GM23338 (cell line): ENCODE data around the gene OR5D16. TPM values are rescaled to one million over a fixed set of nuclear protein-coding genes. Genes with fewer than 3 reads are reported as not detected.

Experiments used
- ATAC-seq: fragments of 200-7000 bp; cut with Tn5 transposase; 3 replicates; pipeline ENCODE4 v1.9.1; 2020
- DNase-seq: peaks from one replicate; pipeline ENCODE4 v3.0.0-alpha.2; 2015; ENCODE audit warnings: low spot score
- H2AFZ ChIP-seq: fragments of 200-600 bp; sonication (generic); 2 replicates; pipeline ENCODE4 v1.8.0; 2016; ENCODE audit warnings: antibody characterized with exemption, mild to moderate bottlenecking, moderate library complexity
- H3F3A ChIP-seq: fragments of 200-600 bp; sonication (generic); replicated peaks from 2 replicates; pipeline ENCODE4 v1.8.0; 2017; ENCODE audit warnings: antibody characterized with exemption, mixed run types, low read depth
- H3K27ac ChIP-seq: fragments of 200-600 bp; sonication (generic); 2 replicates; pipeline ENCODE4 v1.6.1; 2016; ENCODE audit warnings: low read depth
- H3K27me3 ChIP-seq: fragments of 200-600 bp; sonication (generic); 2 replicates; pipeline ENCODE4 v1.8.0; 2016; ENCODE audit warnings: mild to moderate bottlenecking, mixed run types, moderate library complexity; ENCODE audit not compliant: insufficient read depth
- H3K36me3 ChIP-seq: fragments of 200-600 bp; sonication (generic); 2 replicates; pipeline ENCODE4 v1.8.0; 2016; ENCODE audit warnings: mild to moderate bottlenecking; ENCODE audit not compliant: insufficient read depth
- H3K4me1 ChIP-seq: fragments of 200-600 bp; sonication (generic); 2 replicates; pipeline ENCODE4 v1.8.0; 2016; ENCODE audit warnings: mild to moderate bottlenecking, moderate library complexity; ENCODE audit not compliant: insufficient read depth
- H3K4me2 ChIP-seq: fragments of 200-600 bp; sonication (generic); 2 replicates; pipeline ENCODE4 v1.7.1; 2017; ENCODE audit warnings: mixed run types
- H3K4me3 ChIP-seq: fragments of 200-600 bp; sonication (generic); 2 replicates; pipeline ENCODE4 v1.6.1; 2016; ENCODE audit warnings: mixed run types
- H3K79me2 ChIP-seq: fragments of 200-600 bp; sonication (generic); replicated peaks from 2 replicates; pipeline ENCODE4 v1.8.0; 2017; ENCODE audit warnings: mild to moderate bottlenecking; ENCODE audit not compliant: insufficient read depth
- H3K9me2 ChIP-seq: fragments of 200-600 bp; sonication (generic); 2 replicates; pipeline ENCODE4 v1.8.0; 2017; ENCODE audit not compliant: insufficient read depth
- H4K20me1 ChIP-seq: fragments of 200-600 bp; sonication (generic); replicated peaks from 2 replicates; pipeline ENCODE4 v1.8.0; 2017; ENCODE audit warnings: mild to moderate bottlenecking; ENCODE audit not compliant: insufficient read depth
- H3K27ac Mint-ChIP-seq: 2 replicates; pipeline ENCODE4 v1.8.0; 2020; ENCODE audit warnings: inconsistent platforms, mild to moderate bottlenecking, moderate library complexity, mixed read lengths
- H3K27me3 Mint-ChIP-seq: 3 replicates; pipeline ENCODE4 v1.8.0; 2022; ENCODE audit warnings: low read depth, mild to moderate bottlenecking, moderate library complexity, mixed read lengths, inconsistent platforms; ENCODE audit not compliant: insufficient read depth, poor library complexity
- H3K36me3 Mint-ChIP-seq: 3 replicates; pipeline ENCODE4 v1.8.0; 2021; ENCODE audit warnings: low read depth, mild to moderate bottlenecking, inconsistent platforms, moderate library complexity, mixed read lengths
- H3K4me1 Mint-ChIP-seq: 3 replicates; pipeline ENCODE4 v1.8.0; 2020; ENCODE audit warnings: mild to moderate bottlenecking, inconsistent platforms, mixed read lengths
- H3K4me3 Mint-ChIP-seq: 3 replicates; pipeline ENCODE4 v1.8.0; 2021; ENCODE audit warnings: moderate library complexity, mild to moderate bottlenecking, inconsistent platforms, mixed read lengths
- H3K9me3 Mint-ChIP-seq: 3 replicates; pipeline ENCODE4 v1.8.0; 2020; ENCODE audit warnings: moderate library complexity, mild to moderate bottlenecking, inconsistent platforms, mixed read lengths
- EZH2 ChIP-seq: fragments of 200-600 bp; sonication (generic); IDR thresholded peaks from one replicate; pipeline ENCODE4 v1.8.0; 2017; ENCODE audit warnings: antibody characterized with exemption, mild to moderate bottlenecking, low read depth; ENCODE audit not compliant: unreplicated experiment
- EZH2phosphoT487 ChIP-seq: fragments of 200-600 bp; sonication (generic); IDR thresholded peaks from one replicate; pipeline ENCODE4 v1.8.1; 2018; ENCODE audit warnings: antibody characterized with exemption; ENCODE audit not compliant: unreplicated experiment
- JUNB ChIP-seq: IDR thresholded peaks from one replicate; pipeline ENCODE4 v1.6.1; 2016; ENCODE audit warnings: antibody characterized with exemption; ENCODE audit not compliant: unreplicated experiment
- POLR2AphosphoS5 ChIP-seq: IDR thresholded peaks from 2 replicates; pipeline ENCODE4 v1.6.1; 2016; ENCODE audit warnings: antibody characterized with exemption, low read depth
- STAT1 ChIP-seq: IDR thresholded peaks from one replicate; pipeline ENCODE4 v1.6.1; 2016; ENCODE audit warnings: antibody characterized with exemption; ENCODE audit not compliant: unreplicated experiment
- ZNF114 ChIP-seq: fragments of 250-450 bp; sonication (Bioruptor Pico); IDR thresholded peaks from 2 replicates; pipeline ENCODE4 v1.5.0; 2020; ENCODE audit warnings: mild to moderate bottlenecking, moderate library complexity
- ZNF331 ChIP-seq: fragments of 250-450 bp; sonication (Bioruptor Pico); IDR thresholded peaks from 2 replicates; pipeline ENCODE4 v1.5.0; 2020; ENCODE audit warnings: low read depth, mild to moderate bottlenecking, moderate library complexity
- polyA plus RNA-seq: library from polyadenylated mRNA; unstranded; fragments of >200 nt; fragmentation: Nextera tagmentation; extraction: Ambion mirVana; gene quantifications from 2 replicates; pipeline ENCODE4 v1.2.1, GENCODE V29; 2016
- total RNA-seq: library from RNA; depleted of rRNA; stranded (reverse); fragments of >200 nt; shearing (Covaris generic); gene quantifications from 2 replicates; pipeline ENCODE4 v1.2.3, GENCODE V29; 2014
- TF ChIP-seq, protein P1 (sequence below): IDR thresholded peaks from one replicate; pipeline ENCODE4 v1.6.1; 2018; ENCODE audit warnings: antibody characterized with exemption; ENCODE audit not compliant: unreplicated experiment
- TF ChIP-seq, protein P2 (sequence below): fragments of 250-450 bp; sonication (Bioruptor Pico); IDR thresholded peaks from 2 replicates; pipeline ENCODE4 v1.5.0; 2020; ENCODE audit warnings: mild to moderate bottlenecking, moderate library complexity
- TF ChIP-seq, protein P3 (sequence below), 2 experiments: fragments of 200-600 bp in 1 of 2; sonication (generic) in 1 of 2; conservative IDR thresholded peaks; 2 replicates each; pipeline versions ENCODE4 v1.5.1 to v1.6.1; 2016 to 2017; ENCODE audit warnings: antibody characterized with exemption in 2 of 2, low read depth in 2 of 2, mild to moderate bottlenecking in 2 of 2, moderate library complexity in 1 of 2

The OR5D16 gene
- total and polyA plus RNA-seq, 2 experiments from 2014 or later = not detected

DNA sequence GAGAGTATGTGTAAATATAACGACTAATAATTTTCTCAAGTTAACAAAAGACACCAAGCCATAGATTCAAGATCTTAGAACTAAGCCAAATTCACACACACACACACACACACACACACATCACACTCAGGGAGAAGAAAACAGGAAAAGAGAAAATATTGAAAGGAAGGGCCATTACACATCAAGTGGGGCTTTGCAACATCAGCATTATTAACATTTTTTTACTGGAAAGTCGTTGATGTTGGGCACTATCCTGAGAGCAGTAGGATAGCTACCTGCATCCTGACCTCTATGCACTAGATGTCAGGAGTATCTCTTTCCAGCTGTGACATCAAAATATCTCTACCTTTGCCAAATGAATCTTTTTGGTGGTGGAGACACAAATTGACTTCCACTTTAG is 8.9 kb downstream of the OR5D16 start (continued):
- TF ChIP-seq, protein P1, sequence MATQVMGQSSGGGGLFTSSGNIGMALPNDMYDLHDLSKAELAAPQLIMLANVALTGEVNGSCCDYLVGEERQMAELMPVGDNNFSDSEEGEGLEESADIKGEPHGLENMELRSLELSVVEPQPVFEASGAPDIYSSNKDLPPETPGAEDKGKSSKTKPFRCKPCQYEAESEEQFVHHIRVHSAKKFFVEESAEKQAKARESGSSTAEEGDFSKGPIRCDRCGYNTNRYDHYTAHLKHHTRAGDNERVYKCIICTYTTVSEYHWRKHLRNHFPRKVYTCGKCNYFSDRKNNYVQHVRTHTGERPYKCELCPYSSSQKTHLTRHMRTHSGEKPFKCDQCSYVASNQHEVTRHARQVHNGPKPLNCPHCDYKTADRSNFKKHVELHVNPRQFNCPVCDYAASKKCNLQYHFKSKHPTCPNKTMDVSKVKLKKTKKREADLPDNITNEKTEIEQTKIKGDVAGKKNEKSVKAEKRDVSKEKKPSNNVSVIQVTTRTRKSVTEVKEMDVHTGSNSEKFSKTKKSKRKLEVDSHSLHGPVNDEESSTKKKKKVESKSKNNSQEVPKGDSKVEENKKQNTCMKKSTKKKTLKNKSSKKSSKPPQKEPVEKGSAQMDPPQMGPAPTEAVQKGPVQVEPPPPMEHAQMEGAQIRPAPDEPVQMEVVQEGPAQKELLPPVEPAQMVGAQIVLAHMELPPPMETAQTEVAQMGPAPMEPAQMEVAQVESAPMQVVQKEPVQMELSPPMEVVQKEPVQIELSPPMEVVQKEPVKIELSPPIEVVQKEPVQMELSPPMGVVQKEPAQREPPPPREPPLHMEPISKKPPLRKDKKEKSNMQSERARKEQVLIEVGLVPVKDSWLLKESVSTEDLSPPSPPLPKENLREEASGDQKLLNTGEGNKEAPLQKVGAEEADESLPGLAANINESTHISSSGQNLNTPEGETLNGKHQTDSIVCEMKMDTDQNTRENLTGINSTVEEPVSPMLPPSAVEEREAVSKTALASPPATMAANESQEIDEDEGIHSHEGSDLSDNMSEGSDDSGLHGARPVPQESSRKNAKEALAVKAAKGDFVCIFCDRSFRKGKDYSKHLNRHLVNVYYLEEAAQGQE = no peak
- no peak for TF ChIP-seq JUNB
- TF ChIP-seq ZNF114 = no peak

DNA sequence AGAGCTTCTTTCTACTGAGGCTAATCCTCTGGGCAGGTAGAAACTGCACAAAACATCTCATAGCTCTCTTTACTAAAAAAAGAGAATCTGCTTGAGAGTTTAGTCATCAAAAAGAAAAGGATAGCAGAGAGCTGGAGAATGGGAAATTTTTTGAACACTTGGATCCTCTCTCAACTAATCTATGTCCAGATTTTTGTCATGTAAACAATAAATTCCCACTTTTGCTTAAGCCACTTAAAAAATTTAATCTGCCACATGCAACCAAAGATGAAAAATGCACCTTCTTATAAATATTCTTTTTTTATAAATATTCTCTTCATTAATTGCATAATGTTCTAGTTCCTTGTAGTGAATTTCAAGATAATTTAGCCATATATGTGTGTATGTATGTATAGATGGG is 10.5 kb downstream of the OR5D16 start:
- no peaks in the 10 kb centered on the region for H3K27me3 Mint-ChIP-seq
- no peak overlapping the region for H3K4me3 Mint-ChIP-seq
- Histone ChIP-seq H3K27ac (no peak overlapping the region), H3K36me3 (no peaks in the 10 kb centered on the region), H3K4me1 (no peaks in the 10 kb centered on the region), H2AFZ (no peak overlapping the region), H3K27me3 (no peaks in the 10 kb centered on the region), H3K4me2 (no peak overlapping the region), H3K9me2 (no peaks in the 10 kb centered on the region), H4K20me1 (no peaks in the 10 kb centered on the region), H3F3A (no peaks in the 10 kb centered on the region), H3K79me2 (no peaks in the 10 kb centered on the region), H3K4me3 (no peak overlapping the region)
- DNase-seq = no peak
- peaks cover 14% of the 10 kb centered on the region; the same call in 1 of the 3 replicates for H3K36me3 Mint-ChIP-seq
- H3K4me1 Mint-ChIP-seq = no peaks in the 10 kb centered on the region
- no peak overlapping the region for H3K27ac Mint-ChIP-seq
- no peak for ATAC-seq
- peaks cover 88% of the 10 kb centered on the region for H3K9me3 Mint-ChIP-seq
- TF ChIP-seq EZH2phosphoT487 (no peak), EZH2 (no peak), JUNB (no peak), ZNF331 (CRISPR knock-in tag) (no peak), ZNF114 (no peak), STAT1 (no peak), POLR2AphosphoS5 (no peak)
- TF ChIP-seq, protein P2, sequence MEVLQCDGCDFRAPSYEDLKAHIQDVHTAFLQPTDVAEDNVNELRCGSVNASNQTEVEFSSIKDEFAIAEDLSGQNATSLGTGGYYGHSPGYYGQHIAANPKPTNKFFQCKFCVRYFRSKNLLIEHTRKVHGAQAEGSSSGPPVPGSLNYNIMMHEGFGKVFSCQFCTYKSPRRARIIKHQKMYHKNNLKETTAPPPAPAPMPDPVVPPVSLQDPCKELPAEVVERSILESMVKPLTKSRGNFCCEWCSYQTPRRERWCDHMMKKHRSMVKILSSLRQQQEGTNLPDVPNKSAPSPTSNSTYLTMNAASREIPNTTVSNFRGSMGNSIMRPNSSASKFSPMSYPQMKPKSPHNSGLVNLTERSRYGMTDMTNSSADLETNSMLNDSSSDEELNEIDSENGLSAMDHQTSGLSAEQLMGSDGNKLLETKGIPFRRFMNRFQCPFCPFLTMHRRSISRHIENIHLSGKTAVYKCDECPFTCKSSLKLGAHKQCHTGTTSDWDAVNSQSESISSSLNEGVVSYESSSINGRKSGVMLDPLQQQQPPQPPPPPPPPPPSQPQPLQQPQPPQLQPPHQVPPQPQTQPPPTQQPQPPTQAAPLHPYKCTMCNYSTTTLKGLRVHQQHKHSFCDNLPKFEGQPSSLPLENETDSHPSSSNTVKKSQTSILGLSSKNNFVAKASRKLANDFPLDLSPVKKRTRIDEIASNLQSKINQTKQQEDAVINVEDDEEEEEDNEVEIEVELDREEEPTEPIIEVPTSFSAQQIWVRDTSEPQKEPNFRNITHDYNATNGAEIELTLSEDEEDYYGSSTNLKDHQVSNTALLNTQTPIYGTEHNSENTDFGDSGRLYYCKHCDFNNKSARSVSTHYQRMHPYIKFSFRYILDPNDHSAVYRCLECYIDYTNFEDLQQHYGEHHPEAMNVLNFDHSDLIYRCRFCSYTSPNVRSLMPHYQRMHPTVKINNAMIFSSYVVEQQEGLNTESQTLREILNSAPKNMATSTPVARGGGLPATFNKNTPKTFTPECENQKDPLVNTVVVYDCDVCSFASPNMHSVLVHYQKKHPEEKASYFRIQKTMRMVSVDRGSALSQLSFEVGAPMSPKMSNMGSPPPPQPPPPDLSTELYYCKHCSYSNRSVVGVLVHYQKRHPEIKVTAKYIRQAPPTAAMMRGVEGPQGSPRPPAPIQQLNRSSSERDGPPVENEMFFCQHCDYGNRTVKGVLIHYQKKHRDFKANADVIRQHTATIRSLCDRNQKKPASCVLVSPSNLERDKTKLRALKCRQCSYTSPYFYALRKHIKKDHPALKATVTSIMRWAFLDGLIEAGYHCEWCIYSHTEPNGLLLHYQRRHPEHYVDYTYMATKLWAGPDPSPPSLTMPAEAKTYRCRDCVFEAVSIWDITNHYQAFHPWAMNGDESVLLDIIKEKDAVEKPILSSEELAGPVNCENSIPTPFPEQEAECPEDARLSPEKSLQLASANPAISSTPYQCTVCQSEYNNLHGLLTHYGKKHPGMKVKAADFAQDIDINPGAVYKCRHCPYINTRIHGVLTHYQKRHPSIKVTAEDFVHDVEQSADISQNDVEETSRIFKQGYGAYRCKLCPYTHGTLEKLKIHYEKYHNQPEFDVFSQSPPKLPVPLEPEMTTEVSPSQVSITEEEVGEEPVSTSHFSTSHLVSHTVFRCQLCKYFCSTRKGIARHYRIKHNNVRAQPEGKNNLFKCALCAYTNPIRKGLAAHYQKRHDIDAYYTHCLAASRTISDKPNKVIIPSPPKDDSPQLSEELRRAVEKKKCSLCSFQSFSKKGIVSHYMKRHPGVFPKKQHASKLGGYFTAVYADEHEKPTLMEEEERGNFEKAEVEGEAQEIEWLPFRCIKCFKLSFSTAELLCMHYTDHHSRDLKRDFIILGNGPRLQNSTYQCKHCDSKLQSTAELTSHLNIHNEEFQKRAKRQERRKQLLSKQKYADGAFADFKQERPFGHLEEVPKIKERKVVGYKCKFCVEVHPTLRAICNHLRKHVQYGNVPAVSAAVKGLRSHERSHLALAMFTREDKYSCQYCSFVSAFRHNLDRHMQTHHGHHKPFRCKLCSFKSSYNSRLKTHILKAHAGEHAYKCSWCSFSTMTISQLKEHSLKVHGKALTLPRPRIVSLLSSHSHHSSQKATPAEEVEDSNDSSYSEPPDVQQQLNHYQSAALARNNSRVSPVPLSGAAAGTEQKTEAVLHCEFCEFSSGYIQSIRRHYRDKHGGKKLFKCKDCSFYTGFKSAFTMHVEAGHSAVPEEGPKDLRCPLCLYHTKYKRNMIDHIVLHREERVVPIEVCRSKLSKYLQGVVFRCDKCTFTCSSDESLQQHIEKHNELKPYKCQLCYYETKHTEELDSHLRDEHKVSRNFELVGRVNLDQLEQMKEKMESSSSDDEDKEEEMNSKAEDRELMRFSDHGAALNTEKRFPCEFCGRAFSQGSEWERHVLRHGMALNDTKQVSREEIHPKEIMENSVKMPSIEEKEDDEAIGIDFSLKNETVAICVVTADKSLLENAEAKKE (CRISPR knock-in tag) = no peak
- TF ChIP-seq, protein P1 = no peak
- TF ChIP-seq, protein P3, sequence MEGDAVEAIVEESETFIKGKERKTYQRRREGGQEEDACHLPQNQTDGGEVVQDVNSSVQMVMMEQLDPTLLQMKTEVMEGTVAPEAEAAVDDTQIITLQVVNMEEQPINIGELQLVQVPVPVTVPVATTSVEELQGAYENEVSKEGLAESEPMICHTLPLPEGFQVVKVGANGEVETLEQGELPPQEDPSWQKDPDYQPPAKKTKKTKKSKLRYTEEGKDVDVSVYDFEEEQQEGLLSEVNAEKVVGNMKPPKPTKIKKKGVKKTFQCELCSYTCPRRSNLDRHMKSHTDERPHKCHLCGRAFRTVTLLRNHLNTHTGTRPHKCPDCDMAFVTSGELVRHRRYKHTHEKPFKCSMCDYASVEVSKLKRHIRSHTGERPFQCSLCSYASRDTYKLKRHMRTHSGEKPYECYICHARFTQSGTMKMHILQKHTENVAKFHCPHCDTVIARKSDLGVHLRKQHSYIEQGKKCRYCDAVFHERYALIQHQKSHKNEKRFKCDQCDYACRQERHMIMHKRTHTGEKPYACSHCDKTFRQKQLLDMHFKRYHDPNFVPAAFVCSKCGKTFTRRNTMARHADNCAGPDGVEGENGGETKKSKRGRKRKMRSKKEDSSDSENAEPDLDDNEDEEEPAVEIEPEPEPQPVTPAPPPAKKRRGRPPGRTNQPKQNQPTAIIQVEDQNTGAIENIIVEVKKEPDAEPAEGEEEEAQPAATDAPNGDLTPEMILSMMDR (conservative IDR thresholded peaks at IDR 0.05; ENCODE audit: low read depth in 2 of 2) = no peak
